Stimulated activated CD4-positive, alpha-beta T cell treated with anti-CD3 and anti-CD28 coated beads, Interleukin-15, amount 100 ng/mL, for 1 hour (primary cell): ENCODE data around the gene GPHN.

Experiments
- DNase-seq, 2 donors: peaks; one replicate each; pipeline ENCODE4 v3.0.0-alpha.2; 2020; ENCODE audit warnings: low read depth in 1 of 2, low spot score in 1 of 2

The GPHN gene

DNA sequence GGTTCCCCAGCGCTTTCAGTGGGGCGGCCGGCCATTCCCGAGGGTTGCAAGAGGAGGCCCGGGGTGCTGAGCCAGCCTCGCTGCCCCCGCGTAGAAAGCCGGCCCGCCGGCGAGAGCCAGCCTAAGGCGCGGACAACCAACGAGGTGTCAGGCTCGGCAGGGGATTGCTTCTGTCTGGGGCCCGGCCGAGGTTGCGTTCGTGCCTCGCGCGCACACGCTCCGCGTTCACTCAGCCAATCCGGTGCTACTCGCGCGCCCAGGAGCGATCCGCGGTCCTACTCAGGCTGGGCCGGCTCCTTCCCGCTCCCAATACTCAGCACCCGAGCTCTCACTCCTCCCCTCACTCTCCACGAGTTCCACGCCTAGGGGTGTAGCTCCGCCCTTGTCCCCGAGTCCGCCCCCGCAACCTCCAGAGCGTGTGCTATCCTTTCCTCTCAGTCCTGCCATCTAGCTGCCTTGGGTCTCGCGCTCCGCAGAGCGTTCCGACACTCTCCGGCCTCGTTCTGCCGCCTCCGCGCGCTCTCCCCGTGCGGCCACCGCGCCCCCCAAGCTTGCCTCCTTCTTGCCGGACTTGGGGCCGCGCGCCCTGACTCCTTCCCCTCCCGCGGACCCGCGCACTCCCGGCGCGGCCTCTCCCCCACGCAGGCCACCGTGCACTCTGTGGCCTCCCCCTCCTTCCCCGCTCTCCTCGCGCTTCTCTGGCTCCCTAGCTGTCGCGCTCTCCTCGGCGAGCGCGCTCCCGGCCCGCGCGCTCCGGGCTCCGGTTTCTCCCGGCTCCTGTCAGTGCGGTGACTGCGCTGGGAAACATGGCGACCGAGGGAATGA, at the start of gene GPHN:
Gene GPHN (plus strand): TSS at position 426 of the 825 bp plus-strand sequence.
- peak; percentile 72 to 78 for DNase-seq

DNA sequence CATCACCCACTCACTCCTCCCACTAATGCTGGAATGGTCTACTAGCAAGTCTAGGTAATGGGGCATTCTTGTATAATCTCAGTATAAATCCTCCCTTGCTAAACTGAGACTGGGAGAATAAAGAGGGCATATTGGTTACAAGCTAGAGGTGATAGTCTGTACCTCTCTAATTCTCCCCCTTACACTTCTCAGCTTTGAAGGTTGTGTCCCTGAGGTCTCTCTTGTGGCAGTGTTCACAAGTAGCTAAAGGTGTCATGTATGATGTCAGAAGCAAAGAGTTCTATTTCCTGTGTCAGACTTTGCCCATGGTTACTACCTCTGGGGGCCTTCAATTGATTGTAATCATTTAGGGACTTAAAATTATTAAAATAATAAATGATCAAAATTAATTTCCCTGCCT, 48.3 kb upstream of the GPHN start:
- DNase-seq: no peak

GRCh38 chr14:66464261-66464660, 43.7 kb upstream of the GPHN start:
- DNase-seq: no peak

DNA sequence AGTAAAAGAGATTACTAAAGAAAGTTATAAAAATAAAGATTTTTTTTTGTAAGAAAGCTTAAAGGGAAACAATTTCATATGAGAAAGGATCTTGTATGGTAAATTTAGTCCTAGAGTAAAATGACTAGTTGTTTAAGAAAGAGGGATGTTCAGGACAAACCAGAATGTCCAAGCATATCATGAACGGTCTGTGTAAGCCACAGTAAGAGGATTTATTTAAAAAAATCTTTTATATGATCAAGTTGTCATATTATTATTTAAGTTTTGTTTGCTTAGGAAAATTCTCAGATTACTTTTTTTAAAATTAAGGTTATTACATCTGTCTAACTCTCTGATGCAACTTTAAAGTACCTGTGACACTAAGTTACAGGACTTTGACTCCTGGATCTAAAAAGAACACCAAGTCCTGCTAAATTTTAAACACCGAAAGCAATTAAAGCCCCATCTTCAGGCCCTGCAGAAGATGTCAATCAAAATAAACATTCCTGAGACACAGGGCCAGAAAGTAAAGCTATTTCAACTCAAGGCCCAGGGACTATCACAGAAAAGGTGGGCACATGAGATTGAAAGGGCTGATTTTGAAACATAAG, 39.1 kb upstream of the GPHN start:
- DNase-seq: no peak

GRCh38 chr14:66471584-66471983, 36.4 kb upstream of the GPHN start:
- no peak for DNase-seq

- DNase-seq: no peak
Measured at GRCh38 chr14:66472251-66472650, 35.7 kb upstream of the GPHN start.

- no peak for DNase-seq
Measured at GRCh38 chr14:66473223-66473622, 34.7 kb upstream of the GPHN start.

DNA sequence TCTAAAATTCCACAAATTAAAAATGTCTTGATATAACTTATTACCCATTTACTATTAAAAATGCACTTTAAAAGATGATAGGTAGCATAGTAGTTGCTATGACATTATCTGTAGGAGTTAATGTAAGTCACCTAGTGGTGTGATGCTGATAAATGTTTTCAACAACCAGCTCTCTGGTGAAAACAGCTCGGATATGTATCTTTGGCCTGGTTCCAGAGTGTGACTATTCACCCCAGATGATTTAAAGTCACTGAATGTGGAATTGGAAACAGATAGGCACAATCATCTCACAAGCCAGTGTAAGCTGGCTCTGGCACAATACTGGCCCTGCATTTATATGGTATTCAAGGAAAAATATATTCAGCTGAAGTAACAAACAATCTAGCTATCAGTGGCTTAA, 31.0 kb upstream of the GPHN start:
- no peak for DNase-seq

DNA sequence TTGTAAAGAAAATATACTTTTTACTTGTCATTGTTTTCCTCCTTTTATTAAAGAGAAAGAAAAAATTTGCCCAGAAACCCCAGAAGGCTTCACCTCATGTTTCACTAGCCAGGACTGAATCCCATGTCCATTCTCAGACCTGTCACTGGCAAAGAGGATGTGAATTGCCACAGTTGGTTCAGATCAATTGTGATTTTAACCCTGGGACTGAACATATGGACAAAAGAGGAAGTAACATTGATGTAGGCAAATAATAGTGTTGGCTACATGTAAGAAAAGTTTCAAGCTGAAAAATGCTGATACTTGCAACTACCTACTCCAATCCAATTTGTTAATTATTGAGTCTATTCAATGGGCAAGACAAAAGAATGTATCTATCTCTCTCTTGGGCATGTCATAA, 30.4 kb upstream of the GPHN start:
- DNase-seq: no peak

- no peak for DNase-seq
Measured at GRCh38 chr14:66482873-66483272, 25.1 kb upstream of the GPHN start.

DNA sequence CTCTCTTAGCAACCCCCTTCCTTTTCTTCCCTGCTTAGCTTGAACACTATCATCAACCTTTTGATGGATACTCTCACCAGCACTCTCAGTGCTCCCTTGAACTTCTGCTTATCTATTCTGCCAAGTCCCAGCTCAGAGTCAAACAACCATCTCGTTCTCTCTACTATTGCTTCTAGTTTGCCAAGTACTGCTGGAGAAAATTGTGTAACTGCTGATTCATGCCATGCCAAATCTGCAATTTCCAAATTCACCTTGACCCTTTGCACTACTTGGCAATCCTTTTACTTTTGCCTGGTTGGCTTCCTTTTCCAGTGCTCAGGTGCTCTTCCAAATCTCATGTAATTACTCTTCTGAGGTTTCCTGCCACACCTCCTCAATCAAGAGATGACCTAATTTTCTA, 24.6 kb upstream of the GPHN start:
- DNase-seq: no peak

DNA sequence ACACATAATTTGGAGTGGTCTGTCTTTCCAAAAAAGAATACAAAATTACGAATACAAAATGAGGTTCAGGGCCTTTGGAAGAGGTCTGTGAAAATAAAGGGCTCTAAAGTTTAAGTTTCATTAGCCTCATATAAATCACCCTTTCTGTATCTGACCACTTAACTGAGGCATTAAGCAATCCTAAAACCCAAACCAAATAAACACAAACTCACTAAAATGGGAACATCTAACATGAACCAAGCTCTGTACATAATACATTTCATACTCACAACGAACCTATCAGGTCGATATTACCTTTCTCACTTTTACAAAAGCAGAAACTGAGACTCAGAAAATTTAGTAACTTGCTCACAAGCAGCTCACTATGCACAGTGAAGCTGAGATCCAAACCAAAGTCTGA, 22.9 kb upstream of the GPHN start:
- DNase-seq: no peak

- no peak for DNase-seq
Measured at GRCh38 chr14:66485910-66486421, 22.0 kb upstream of the GPHN start, which contains the start of gene CCDC196. TSS of gene CCDC196 (plus strand) at chr14:66486371. CDS start at chr14:66486503, 132 bp downstream.

- DNase-seq: no peak
Measured at GRCh38 chr14:66487164-66487563, 20.8 kb upstream of the GPHN start.

DNA sequence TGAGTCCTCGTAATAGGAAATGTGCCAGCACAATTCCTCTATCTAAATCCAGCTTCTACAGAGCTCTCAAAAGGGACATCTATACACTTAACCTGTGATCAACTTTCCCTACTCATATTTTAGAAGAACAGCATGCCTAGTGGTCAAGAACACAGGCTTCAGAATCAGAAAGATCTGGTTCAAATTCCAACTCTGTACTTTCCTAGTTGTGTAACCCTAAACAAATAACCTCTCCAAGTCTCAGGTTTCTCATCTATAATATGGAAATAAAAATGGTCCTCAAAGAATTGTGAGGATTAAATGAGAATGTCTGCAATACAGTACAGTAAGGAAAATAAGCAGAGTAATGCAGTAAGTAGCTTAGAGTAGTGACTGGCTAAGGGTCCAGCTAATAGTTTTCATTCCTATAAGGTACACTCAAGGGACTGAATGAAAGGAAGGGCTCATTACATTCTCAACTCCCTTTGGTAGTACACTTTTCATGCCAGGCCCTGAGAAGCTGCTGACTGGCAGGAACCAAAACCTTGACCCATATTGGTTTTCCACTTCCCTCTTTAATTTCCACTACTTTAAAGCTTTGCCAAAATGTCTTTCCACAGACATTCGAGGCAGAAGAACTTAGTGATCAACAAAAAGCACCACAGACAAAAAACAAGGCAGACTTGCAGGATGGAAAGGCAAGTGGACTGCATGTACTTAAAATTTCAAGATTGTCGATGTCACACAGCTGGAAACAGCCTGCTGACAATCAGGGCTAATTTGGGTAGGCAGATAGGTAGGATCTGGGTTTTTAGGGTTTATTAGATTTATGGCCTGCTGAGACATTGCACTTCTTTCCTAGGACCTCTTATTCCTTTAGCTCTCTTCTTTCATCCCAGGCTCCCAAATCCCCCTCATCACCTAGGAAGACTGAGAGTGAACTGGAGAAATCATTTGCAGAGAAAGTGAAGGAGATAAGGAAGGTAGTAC, 17.5 kb upstream of the GPHN start:
- no peak for DNase-seq

GRCh38 chr14:66493750-66494149, 14.2 kb upstream of the GPHN start:
- no peak for DNase-seq

GRCh38 chr14:66495218-66496098, 12.5 kb upstream of the GPHN start:
- no peak for DNase-seq

DNA sequence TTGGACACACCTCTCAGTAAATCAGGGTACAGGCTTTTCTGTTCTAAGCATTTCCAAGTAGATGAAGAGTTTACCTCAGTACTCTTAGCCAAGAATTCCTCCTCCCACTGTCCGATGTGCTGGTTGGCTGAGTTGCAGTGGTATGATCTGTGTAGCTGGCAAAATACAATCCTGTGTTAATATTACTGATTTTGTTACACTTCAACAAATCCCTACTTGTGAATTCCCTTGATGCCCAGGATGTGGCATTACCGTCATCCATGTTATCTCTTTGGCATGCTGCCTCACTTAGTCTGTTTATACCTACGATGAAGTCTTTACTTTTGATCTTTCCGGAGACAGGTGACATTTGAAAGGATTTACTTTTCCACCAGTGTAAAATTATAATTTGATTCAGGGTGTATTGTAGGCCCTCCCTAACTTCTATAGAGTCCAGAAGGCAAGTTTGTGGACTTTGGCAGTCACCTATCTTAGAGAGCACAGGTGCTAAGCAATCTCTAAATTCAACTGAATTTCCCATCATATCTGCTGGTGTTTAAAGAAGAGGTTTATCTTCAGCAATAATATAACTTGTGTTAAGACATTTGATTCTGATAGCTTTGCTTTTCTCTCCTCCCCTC, 11.6 kb upstream of the GPHN start:
- no peak for DNase-seq

- DNase-seq: no peak
Measured at GRCh38 chr14:66496911-66497310, 11.0 kb upstream of the GPHN start.

- no peak for DNase-seq
Measured at GRCh38 chr14:66498311-66498710, 9.6 kb upstream of the GPHN start.
